ENCODE results near the gene ANKRD66.
"Not testable (repeated sequence)": the region's sequence is repeated elsewhere in the genome, so short reads cannot be mapped to it uniquely, and the experiment has no call there.

The ANKRD66 gene

DNA sequence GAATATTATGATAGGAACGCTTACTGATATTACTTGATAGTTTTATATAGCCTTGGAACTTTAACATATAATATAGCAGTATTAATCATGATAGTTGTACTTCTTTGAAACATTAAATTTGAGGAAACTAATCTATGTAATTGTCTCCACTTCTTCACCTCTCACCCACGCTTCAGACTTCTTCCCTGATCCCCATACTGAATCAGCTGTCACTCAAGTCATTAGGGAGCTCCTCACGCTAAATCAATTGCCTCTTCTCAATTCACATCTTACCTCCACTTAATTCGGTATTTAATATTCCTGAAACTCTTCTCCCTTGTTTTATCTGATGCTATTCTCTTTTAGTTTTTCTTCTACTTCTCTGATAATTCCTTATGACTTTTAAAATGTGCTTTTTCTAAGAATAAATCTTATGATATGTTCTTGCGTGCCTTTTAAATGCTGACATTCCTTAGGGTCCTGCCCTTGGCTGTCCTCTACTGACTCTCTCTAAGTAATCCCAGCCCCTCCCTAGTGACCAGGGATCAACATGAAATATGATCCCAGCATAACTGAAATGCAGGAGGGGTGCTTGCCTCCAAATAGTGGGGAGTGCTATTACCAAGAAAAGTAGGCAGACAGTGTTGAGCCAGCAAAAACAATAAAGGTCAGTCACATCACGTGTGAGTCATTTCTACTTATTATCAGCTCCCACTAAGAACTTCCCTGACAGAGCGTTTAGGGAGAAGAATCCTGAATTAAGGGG, 9.9 kb downstream of the ANKRD66 start:
- no peak for DNase-seq

DNA sequence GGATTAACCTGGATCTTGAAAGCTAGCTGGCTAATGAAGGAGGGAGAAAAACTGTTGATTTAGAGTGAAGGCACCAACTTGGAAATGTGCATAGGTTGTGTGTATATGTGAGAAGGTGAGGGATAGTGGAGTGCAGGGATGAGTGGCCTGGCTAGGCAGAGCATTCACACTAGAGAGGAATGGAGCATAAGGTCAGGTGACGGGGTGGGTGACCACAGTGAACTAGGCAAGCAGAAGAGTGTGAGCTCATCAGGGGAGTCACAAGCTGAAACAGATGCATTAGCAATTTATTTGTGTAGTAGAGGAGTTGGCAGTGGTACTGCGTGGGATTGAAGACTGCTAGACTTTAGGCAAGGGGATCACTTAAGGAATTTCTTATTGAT, 10.5 kb downstream of the ANKRD66 start:
- DNase-seq = no peak

GRCh38 chr6:46758960-46759753, 12.4 kb downstream of the ANKRD66 start:
- DNase-seq = no peak

DNA sequence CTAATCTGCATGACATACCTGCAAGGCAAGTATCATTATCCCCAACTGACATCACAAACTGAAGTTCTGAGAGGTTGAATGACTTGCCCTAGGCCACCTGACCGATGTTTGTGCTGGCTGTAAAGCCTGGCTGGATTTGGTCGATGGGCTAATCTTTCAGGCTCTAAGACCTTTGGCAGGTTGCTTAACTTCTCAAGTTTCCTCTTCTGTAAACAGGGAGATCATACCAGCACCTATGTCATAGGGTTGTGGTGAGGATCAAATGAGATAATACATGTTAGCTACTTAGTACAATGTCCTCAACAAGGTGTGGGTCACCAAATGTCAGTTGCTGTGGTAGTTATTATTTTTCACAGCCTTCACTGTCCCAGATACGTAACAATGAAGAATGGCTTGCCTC, 14.2 kb downstream of the ANKRD66 start:
- no peak for DNase-seq

GRCh38 chr6:46763466-46763865, 16.7 kb downstream of the ANKRD66 start:
- DNase-seq = no peak

DNA sequence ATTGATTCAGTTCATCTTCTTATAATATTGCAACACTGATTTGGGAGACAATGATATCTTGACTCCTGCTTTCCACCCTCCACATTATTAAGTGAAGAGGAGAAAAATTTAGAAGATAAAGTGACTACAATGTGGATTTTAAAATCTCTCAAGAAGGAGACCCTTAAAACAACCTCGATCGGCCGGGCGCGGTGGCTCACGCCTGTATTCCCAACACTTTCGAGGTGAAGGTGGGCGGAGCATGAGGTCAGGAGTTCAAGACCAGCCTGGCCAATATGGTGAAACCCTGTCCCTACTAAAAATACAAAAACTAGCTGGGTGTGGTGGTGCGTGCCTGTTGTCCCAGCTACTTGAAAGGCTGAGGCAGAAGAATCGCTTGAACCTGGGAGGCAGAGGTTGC, 17.5 kb downstream of the ANKRD66 start:
- DNase-seq = not testable (repeated sequence)

GRCh38 chr6:46764961-46765360, 18.2 kb downstream of the ANKRD66 start:
- DNase-seq = no peak

DNA sequence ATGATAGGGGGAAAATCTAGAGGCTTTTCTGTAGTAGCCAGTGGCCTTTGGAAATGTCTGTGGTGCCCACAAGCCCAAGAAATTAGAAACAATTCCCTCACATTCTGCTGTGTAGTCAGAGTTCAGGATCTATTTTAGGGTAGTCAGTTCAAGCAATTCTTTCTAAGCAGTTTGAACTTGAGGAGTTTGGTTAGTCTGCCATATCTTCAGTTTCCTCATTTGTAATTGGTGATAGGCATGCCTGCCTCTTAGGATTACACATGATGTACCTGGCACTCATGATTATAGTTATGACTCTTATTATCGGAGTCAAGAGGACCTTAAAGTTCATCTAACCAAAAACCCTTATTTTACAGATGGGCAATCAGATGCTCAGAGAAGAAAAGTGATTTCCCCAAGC, 25.3 kb downstream of the ANKRD66 start:
- no peak for DNase-seq

GRCh38 chr6:46772762-46773161, 26.0 kb downstream of the ANKRD66 start:
- DNase-seq = no peak

DNA sequence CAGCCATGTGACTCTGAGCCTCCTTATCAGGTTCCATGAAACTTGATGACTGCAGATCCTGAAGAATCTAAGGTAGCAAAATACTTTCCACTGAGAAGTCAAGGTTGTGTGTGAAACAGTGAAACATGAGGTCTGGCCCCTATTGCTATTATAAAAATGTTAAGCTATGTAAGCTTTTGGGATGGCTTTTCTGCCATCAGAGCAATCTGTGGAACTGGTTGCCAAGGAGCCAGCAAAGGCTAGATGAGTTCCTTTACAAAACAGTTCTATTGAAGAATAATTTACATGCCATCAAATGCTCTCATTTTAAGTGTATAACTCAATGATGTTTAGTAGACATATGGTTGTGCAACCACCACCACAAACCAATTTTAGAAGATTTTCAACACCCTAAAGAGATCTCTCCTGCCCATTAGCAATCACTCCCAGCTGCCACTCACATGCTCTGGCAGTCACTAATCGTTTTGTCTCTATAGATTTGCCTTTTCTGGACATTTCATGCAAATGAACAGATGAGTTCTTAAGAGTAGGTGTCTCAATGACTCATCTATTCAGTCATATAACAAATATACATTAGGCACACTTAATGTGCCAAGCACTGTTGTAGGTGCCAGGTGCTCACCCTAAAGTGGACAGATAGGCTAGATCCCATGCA, 26.6 kb downstream of the ANKRD66 start:
- DNase-seq = no peak

GRCh38 chr6:46774736-46775135, 28.0 kb downstream of the ANKRD66 start:
- not testable (repeated sequence) for DNase-seq

GRCh38 chr6:46776070-46776712, 29.5 kb downstream of the ANKRD66 start:
- DNase-seq = no peak

DNA sequence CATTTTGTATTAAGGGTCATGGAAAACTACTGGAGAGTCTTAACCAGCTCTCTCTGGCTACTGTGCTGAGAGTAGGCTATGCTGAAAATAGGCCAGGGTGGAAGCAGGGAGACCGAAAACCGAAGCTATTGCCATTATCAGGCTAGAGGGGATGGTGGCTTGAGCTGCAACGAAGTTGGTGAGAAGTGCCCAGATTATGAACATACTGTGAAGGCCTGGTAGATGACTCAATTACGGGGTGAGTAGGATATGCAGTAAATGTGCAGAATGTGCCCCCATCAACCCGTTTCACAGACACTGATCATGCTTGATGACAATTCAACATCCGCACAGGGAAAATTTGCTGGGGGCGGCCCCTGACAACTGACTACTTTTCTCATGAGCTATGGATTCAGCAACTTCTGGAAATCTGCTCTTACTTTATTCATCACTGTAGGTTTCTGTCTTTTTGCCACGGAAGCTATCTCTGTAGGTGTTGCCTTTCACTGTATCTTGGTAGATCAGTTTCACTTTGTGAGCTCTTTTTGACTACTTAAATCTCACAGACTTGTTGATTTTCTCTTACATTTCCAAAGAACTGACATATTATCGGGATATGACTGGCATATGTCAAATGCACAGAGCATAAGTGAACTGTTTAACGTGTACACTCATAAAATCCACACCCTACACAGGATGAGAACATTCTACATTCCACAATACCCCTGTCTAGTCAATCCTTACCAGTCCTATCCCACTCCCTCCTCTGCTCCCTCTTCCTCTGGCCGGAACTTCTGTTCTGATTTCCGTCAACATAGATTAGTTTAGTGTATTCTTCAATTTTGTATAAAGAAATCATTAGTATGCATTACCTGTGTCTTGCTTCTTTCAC, 31.0 kb downstream of the ANKRD66 start:
- DNase-seq = no peak

GRCh38 chr6:46781478-46782378, 35.0 kb downstream of the ANKRD66 start:
- no peak for DNase-seq

- DNase-seq = no peak
These were observed 37.8 kb downstream of the ANKRD66 start for GRCh38 chr6:46784535-46784934.

GRCh38 chr6:46787871-46788540, 41.3 kb downstream of the ANKRD66 start:
- no peak for DNase-seq

DNA sequence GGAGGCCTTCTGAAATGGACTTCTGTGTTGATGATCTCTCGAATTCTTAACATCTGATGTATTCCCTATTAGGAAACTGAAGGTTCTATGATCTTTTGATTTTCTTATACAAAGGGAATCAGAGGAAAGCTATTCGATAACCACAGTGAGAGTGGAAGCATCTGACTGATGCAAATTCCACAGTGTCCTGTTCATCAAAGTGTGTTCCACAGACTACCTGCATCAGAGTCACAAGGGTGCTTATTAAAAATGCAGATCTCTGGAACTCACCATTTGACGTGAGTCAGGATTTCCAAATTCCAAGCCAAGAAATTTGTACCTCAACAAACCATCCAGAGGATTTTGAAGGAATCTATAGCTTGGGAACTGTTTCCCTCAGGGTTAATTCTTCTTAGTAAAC, 42.1 kb downstream of the ANKRD66 start:
- DNase-seq = no peak

DNA sequence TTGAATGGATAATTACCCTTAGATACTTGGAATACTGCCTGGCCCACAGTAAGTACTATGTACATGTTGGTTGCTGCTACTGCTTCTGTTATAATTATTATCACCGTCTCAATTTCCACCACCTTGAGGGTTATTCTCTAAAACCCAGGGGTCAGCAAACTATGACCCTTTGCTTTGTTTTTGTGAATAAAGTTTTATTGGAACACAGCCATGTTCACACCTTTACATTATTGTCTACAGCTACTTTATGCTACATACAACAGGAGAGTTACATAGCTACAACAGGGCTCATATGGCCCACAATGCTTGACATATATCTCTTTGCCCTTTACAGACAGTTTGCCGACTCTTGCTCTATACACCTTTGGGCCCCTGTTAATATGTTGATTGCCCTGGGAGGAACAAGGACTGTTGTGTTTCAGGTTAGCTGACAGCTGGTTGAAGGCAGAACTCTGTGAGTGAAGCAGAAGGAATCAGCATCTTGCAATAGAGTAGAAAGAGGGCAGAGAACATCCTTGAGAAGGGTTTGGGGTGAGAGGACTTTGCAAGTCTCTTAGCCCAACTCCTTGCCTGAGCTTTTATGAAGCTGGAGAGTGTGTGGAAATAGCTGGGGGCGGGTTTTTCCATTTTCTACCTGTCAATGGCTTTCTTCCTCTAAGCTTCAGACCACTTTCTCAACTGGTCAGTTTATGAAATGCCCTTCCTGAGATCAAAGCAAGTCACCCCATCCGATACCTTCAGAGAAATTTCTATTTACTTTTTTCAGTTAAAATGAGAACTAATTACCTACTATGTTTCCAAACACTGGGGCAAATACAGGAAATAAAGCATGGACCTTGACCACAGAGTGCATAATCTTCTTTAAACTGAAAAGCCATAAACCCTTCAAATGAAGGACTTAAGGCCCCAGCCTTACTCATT, 43.0 kb downstream of the ANKRD66 start:
- DNase-seq = no peak

DNA sequence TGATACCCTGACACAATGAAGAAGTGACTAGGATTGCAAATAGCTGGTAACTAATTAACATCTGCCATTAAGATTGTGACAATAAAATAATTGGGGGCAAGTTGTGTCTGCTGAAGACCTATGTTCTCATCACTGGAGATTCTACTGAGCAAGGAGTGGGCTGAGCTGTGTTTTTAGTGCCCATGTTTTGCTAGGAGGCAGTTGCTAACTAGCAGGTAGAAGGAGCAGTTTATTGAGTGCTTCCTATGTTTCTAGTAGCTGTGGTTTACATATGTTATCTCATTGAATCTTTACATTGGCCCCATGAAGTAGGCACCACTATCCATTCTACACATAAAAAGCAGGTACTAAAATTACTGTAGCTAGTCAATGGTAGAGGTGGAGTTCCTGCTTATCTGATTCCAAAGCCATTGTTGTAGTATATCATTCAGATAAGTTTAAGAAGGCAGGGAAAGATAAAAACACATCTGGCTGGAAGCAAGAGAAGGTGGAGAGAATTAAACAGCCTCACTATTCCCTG, 43.7 kb downstream of the ANKRD66 start:
- no peak for DNase-seq

Measured in cortex of kidney (tissue), 1 donor.